GM18511 (cell line): Measurements from ENCODE around the gene FAM13B.
A peak's percentile ranks its signal among the peaks of the same experiment; 100 is the strongest.
"Not testable (repeated sequence)": the region's sequence is repeated elsewhere in the genome, so short reads cannot be mapped to it uniquely, and the experiment has no call there.

Experiments
- ATAC-seq: cut with Tn5 transposase; IDR thresholded peaks from one replicate; pipeline ENCODE4 v1.9.1; 2021; ENCODE audit warnings: mild to moderate bottlenecking, moderate library complexity; ENCODE audit not compliant: unreplicated experiment

The FAM13B gene

DNA sequence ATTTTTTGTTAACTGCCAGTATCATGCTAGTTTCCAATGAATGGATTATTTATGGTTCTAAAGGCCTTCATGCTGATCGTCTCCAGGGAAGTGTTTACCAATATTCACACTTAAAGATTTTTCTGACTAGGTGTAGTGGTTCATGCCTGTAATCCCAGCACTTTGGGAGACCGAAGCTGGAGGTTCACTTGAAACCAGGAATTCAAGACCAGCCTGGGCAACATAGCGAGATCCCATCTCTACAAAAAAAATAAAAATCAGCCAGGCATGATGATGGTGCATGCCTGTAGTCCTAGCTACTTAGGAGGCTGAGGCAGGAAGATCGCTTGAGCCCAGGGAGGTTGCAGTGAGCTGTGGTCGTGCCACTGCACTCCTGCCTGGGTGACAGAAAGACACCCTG is 43.5 kb downstream of the FAM13B start:
- ATAC-seq = no peak

DNA sequence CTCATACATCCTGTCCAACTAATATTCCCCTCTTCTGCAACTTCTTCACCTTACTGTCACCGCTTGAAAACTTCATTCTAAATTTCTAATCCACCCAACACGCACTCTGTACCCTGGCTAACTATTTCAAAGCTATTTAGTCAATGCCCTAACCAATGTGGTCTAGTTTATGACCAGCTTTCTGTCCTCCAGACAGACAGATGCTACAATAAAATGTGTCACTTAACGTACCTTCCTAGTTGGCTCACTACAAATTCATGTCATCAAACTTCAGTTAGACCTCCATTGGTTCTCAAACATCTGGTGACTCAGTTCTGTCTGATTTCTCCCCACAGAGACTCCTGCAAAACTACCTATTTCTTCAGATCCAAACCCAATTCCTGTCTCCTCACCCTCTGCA is 57.7 kb downstream of the FAM13B start:
- ATAC-seq = no peak

DNA sequence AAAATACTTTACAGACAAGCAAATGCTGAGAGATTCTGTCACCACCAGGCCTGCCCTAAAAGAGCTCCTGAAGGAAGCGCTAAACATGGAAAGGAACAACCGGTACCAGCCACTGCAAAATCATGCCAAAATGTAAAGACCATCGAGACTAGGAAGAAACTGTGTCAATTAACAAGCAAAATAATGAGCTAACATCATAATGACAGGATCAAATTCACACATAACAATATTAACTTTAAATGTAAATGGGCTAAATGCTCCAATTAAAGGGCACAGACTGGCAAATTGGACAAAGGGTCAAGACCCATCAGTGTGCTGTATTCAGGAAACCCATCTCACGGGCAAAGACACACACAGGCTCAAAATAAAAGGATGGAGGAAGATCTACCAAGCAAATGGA is 62.5 kb downstream of the FAM13B start:
- not testable (repeated sequence) for ATAC-seq

DNA sequence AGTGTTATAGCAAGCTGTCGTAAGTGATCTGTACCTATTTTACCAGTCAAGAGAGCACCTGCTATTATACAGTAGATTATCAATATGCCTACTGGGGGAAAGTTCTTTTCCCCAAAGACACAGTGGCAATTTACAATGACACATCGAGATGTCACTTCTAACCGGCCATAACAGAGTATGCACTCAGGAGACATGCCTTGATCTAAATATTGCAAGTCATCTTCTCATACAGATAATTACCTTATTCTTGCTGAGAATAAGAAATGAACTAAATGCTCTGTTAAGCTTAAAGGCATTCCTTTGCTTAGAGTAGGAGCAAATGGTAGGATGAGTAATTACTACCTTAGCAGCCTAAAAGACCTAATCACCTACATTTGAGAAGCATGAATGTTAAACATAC is 72.1 kb downstream of the FAM13B start:
- no peak for ATAC-seq

DNA sequence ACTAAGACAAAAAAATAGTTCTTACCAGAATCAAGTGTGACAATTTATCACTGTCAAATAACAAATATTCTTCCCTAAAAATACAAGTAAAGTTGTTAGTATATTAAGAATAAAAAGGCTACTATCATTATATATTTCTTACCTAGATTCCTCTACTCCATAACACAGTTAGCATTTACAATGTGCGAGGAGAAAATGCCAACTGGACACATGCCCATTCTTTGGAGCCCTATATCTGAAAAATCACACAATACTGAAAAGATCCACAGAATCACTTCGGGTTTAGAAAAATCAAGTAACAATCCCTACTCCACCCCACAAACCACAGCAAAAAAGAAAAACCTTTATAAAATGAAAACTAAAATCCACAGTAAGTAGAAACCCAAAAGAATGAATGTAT is 72.7 kb downstream of the FAM13B start:
- no peak for ATAC-seq

DNA sequence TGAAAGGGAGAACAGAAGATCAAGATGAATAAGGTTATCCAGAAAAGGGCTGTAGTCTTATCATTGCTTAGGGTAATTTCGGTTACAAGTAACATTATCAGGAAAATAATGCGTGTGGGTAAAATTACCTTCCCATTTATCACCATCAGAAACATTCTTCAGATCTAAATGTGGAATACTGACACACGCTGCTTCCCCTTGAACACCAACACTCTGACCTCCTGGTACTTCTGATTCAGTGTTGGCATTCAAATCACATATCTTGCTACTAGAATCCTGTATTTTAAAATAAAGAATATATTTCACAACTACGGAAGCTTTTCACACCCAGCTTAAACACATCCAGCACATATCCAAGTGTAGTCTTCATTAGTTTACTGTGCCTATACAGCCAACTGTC is 73.4 kb downstream of the FAM13B start:
- ATAC-seq = no peak

DNA sequence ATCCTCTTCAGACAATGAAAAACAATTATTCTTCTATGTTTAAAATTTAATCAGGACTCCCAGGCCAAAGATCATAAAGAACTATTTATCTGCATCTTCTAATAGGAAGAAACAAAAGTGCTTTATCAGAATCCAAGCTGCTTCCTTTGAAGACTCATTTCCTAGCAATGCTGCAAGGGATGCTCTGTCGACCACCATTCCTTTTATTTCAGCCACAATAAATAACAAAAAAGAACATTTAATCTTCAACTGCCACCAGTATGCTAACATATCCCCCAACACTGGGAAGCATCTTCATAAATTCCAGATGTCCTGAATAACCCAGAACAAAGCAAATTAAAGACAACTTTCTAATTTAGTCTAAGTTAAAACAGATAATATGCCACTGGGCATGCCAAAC is 74.9 kb downstream of the FAM13B start:
- ATAC-seq = no peak

DNA sequence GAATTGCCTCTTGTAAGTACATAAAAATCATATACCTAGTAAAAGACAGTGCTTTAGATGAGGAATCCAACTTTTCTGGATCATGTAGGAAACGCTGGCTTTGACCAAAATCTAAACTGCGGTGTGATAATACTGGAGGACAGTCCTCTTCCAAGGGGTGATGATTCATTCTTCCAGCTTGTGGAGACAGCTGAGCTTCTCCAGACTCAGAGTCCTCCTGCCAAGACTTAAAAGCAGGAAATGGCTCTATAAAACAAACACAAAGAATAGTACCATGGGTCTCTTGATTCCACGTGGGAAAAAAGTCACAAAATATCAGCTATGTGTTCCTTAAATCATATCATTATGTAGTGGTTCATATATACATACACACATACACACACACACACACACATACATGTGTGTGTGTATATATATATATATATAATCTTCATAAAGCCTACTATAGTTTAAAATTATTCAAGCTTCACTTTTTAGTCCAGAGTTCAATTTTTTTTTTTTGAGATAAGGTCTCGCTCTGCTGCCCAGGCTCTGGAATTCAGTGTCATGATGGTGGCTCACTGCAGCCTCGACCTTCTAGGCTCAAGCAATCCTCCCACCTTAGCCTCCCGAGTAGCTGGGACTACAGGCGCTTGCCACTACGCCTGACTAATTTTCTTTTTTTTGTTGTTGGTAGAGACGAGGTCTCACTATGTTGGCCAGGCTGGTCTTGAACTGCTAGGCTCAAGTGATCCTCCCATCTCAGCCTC is 78.6 kb downstream of the FAM13B start:
- ATAC-seq = no peak

DNA sequence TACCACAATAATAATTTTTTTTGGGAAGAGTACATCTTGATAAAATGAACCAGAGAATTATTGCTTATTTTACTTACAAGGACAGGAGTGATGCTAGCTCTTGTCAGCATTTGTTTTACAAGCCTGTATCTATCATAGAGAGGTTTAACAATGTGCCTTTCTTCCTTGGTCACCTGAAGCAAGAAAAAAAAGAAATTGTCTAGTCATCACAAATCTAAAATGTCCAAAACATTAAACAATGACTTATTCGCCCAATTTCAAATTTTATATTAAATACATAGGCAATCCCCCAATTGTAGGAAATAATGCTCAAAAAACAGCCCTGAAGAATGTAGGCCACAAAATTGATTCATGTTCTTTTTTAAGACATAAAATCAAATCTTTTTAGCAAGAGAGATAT is 87.1 kb downstream of the FAM13B start:
- no peak for ATAC-seq

DNA sequence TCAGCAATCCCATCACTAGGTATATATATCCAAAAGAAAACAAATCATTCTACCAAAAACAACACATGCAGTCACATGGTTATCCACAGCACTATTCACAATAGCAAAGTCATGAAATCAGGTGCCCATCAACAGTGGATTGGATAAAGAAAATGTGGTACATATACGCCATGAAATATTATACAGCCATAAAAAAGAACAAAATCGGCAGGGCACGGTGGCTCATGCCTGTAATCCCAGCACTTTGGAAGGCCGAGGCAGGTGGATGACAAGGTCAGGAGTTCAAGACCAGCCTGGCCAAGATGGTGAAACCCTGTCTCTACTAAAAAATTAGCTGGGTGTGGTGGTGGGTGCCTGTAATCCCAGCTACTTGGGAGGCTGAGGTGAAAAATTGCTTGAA is 88.6 kb downstream of the FAM13B start:
- ATAC-seq = not testable (repeated sequence)

DNA sequence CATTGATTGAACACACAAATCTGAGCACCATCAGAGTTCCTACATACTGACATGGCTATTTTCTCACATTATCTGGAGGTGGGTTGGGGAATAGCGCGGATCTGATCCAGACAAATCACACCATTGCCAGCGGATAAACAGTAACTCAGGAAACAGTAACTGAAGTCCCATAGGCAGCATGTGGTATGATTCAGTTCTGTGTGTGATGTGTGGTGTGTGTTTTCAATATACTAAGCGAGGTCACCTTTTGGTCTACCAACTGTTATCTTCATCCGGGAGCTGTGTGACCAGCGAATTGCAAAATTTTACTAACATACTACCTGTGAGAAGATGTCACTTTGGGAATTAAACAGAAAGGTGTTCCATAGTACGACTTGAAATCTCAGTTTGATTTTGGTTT is 93.5 kb downstream of the FAM13B start:
- no peak for ATAC-seq

DNA sequence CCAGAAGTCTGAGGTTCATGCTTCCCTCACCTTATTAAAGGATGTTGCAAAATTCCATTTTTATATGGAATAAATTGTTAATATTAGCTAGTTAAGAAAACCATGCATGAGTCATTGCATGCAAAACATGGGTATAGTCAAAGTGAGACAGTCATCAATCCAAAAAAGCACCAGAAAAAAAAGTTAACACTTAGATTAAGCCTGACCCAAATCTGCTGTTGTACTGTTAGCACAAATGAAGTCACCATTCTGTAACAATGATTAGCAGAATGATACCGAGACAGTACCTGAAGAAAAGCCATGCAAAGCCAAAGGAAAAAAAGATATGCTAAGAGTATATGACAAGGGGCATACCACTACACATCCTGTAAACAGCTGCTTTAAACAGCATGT is 94.1 kb downstream of the FAM13B start:
- peak; percentile 50 for ATAC-seq

DNA sequence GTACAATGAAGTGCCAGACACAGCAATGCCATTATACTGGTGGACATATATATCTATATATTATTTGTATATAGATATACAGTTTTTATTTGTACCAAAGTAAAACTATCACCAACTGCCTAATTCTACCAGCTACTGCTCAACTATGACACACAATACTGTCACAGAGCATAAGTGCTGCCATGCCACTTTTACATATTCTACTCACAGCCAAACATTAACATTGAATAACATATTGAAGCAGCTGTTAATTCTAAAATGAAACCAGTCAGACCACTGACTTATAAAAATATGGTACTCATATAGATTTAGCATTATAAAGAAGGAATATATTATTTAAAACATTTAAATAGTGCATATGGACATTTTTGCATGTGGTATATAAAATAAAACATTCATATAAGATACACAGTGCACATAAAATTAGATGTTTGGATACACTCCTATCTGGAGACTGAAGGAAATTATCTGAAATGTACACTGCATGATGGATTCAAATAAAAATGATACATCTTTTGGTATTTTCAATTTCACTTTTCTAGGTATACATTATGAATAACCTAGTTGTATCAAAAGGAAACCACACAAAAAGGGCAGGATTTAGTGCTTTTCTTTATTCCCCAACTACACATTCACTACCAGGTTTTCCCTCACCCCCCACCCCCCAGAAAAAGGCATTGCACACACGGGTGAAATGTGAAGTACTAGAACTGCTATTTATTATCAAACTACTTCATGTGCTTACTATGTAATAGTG is 94.7 kb downstream of the FAM13B start:
- no peak for ATAC-seq

DNA sequence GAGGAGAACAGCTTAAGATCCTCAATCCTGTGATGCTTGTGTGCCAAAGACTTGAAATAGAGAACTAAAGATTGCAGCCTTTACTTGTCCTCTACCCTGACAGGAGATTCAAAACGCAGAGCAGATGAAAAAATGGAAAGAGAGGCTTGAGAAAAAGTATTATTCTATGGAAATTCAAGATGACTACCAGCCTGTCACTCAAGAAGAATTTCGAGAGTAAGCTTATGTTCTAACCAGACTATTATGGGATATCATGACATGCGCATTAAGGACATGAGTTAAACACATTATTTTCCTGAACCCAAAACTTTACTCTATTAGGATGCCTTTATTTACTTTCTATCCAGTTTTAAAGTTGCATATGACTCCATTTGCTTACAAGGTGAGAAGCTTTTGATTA is 97.2 kb downstream of the FAM13B start:
- ATAC-seq = no peak

DNA sequence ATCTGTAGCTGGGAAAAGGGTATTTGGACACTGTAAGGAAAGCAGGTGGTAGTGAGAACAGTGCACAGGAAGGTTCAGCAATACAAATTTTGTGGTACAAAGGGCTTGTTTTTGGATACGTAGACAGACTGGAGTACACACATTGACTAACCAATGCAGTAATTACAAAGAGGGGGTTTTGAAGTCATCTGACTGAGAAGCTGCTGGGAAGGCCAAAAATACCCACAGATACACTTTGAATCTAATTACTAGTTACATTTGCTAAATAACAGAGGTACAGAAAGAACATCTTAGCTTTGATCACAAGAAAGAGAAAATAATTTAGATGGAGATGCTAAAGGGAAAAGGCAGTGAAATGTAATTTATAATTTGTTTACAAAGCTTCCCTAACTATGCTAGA is 97.7 kb downstream of the FAM13B start:
- ATAC-seq = peak; percentile 43

DNA sequence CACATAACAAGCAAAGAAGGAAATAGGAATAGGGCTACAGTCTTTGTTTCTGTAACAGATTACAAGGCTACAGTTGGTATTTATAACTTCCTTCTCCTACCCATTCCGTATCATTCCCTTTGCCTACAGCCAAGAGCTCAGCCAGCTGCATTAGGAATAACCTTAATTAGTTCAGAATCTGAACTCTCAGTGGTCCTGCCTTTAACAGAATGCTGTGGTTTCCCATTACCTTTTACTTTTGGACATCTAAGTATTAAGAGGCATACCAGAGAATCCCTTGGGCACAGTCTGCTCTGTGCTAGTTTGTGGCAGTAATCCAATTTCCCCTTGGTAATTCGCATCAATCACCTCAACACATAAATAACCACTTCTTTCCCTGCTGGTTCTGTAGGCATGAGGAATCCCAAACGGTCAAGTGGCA is 99.4 kb downstream of the FAM13B start:
- no peak for ATAC-seq

DNA sequence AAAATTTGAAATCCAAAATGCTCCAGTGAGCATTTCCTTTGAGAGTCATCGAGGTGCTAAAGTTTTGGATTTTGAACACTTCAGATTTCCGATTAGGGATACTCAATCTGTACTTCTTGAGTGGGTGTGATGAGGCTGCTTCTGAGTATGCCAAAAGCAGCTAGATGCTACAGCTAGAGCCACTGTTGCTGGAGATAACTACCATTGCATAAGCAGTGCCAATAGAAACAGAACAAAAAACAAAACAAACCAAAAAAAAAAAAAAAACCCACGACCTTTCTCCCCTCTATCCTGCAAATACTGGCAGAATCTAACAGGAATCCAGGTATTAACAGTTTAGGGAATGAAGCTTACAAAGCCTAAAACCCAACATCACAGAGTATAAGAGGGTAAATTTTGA is 100.1 kb downstream of the FAM13B start:
- no peak for ATAC-seq

DNA sequence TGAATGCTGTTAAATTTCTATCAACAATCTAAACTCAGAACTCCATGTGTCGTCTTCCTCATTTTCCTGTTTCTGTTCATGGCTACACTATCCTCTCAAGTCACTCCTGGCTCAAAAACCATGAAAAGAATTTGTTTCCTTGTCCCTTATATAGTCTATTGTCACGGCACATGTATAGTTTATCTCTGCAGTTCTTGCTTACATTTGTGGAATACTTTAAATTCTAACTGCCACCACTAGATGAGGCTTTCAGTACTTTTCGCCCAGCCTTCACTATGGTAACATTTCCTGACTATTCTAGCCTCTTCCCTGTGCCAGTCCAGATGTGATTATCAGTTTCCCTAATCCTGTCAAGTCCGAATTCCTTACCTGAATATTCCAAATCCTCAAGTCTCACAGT is 109.0 kb downstream of the FAM13B start:
- ATAC-seq = no peak

DNA sequence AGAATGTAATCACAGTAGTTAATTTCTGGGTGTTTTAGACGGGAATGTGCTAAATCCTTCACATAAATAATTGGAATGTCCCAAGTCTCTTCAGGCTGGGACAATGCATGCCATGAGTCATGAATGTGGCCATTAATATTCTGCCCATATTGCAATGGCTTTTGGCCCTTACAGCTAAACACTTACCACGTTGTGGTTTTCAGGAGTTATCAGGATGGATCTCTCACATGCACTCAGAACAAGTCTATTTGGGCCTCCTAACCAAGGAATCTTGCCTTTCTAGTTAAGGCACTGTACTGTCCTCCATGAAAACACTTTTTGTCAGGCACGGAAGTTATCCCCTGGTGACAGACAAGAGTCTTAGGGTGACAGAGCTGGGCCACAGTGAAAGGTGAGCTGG is 110.9 kb downstream of the FAM13B start:
- ATAC-seq = no peak

DNA sequence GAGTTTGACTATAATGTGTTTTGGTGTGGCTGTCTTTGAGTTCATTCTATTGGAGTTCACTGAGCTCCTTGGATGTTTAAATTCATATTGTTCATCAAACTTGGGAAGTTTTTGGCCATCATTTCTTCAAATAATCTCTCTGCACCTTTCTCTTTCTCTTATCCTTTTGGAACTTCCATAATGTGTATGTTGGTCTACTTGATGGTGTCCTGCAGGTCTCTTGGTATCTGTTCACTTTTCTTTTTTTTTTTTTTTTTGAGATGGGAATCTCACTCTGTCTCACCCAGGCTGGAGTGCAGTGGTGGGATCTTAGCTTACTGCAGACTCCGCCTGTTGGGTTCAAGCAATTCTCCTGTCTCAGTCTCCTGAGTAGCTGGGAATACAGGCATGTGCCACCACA is 116.0 kb downstream of the FAM13B start:
- no peak for ATAC-seq

DNA sequence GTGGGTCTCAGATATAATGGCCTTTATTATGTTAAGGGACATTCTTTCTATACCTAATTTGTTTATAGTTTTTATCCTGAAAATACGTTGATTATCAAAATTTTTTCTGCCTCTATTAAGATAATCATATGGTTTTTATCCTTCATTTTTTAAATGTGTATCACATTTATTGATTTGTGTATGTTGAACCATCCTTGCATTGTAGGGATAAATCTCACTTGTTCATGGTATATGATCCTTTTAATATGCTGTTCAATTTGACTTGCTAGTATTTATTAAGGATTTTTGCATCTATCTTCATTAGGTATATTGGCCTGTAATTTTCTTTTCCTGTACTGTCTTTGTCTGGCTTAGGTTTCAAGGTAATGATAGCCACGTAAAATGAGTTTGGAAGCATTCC is 118.1 kb downstream of the FAM13B start:
- no peak for ATAC-seq

DNA sequence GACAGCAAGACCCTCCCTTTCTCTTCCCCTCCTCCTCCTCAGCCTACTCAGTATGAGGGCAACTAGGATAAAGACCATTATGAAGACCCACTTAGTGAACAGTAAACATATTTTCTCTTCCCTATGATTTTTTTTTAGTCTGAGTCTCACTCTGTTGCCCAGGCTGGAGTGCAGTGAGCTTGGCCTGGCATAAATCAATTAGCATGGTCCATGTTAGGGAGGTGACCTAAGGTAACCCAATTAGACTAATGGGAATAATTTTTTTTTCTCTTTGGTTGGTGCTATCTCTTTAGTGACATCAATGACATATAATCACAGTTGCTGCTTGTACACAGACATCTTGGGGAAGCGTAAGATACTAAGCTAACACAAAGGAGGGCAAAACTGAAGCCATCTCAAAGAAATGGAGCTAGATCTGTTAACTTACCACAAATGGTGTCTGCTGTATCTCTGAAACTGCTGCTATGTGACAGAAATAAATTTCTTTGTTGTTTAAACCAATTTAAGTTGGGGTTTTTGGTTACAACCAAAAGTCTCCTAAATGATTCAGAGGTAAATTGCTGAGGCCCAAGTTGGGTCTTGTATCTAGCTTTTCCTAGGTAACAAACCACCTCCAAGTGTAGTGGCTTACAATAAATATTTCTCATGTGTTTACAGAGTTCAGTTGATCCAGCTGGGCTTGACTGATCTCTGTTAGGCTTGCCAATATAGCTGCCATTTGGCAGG is 130.3 kb downstream of the FAM13B start:
- ATAC-seq = no peak
